ENCODE results near the gene POLE.

The POLE gene

GRCh38 chr12:132653567-132654290 is 33.4 kb downstream of the POLE start:
- Histone ChIP-seq H3K36me3 (peaks cover 59% of the 10 kb centered on the region), H3K4me3 (ENCODE audit: low read depth in 1 of 2, low read length in 1 of 2) (no peak overlapping the region), H3K27me3 (no peaks in the 10 kb centered on the region), H3K9me3 (no peaks in the 10 kb centered on the region), H3K27ac (no peak overlapping the region), H3K4me1 (ENCODE audit: control insufficient read depth in 1 of 2, insufficient read depth in 1 of 2, low read depth in 1 of 2, low read length in 1 of 2) (peaks cover 17% of the 10 kb centered on the region in 2 experiments)
- TF ChIP-seq CTCF (IDR thresholded peaks at IDR 0.05) = no peak

GRCh38 chr12:132651444-132652100 is 35.6 kb downstream of the POLE start:
- no peak overlapping the region for H3K4me3 ChIP-seq (ENCODE audit: low read depth in 1 of 2, low read length in 1 of 2)
- H3K9me3 ChIP-seq = no peaks in the 10 kb centered on the region
- no peaks in the 10 kb centered on the region for H3K4me1 ChIP-seq (ENCODE audit: control insufficient read depth in 1 of 2, insufficient read depth in 1 of 2, low read depth in 1 of 2, low read length in 1 of 2)
- no peak for TF ChIP-seq CTCF (IDR thresholded peaks at IDR 0.05)
- no peaks in the 10 kb centered on the region for H3K27me3 ChIP-seq
- H3K36me3 ChIP-seq = peaks cover 78% of the 10 kb centered on the region
- no peak overlapping the region for H3K27ac ChIP-seq

GRCh38 chr12:132649226-132649945 is 37.8 kb downstream of the POLE start:
- H3K36me3 ChIP-seq = peaks cover 87% of the 10 kb centered on the region
- H3K27ac ChIP-seq = no peak overlapping the region
- H3K4me3 ChIP-seq (ENCODE audit: low read depth in 1 of 2, low read length in 1 of 2) = no peak overlapping the region
- H3K27me3 ChIP-seq = no peaks in the 10 kb centered on the region
- TF ChIP-seq CTCF (IDR thresholded peaks at IDR 0.05) = no peak
- no peaks in the 10 kb centered on the region for H3K4me1 ChIP-seq (ENCODE audit: control insufficient read depth in 1 of 2, insufficient read depth in 1 of 2, low read depth in 1 of 2, low read length in 1 of 2)
- no peaks in the 10 kb centered on the region for H3K9me3 ChIP-seq

GRCh38 chr12:132648616-132649225 is 38.4 kb downstream of the POLE start:
- H3K27ac ChIP-seq = no peak overlapping the region
- peaks cover 85% of the 10 kb centered on the region for H3K36me3 ChIP-seq
- H3K4me3 ChIP-seq (ENCODE audit: low read depth in 1 of 2, low read length in 1 of 2) = no peak overlapping the region
- no peaks in the 10 kb centered on the region for H3K27me3 ChIP-seq
- no peak for TF ChIP-seq CTCF (IDR thresholded peaks at IDR 0.05)
- no peaks in the 10 kb centered on the region for H3K9me3 ChIP-seq
- no peaks in the 10 kb centered on the region for H3K4me1 ChIP-seq (ENCODE audit: control insufficient read depth in 1 of 2, insufficient read depth in 1 of 2, low read depth in 1 of 2, low read length in 1 of 2)

DNA sequence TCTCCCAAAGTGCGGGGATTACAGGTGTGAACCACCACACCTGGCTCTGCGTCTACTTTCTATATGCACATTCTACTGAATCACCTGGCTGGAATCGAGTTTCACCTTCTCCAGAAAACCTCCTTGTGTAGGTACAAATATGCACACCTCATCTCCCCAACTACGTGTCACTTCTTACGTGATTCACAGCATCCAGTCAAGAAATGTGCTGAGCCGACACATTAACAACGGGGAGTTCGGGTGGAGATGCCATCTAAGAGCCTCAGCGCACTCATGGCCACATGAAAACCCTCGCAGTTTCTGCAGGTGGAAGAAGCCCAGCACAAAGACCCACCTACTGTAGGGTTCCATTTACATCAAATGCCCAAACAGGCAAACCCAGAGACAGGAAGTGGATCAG is 39.3 kb downstream of the POLE start:
- Histone ChIP-seq H3K4me1 (ENCODE audit: control insufficient read depth in 1 of 2, insufficient read depth in 1 of 2, low read depth in 1 of 2, low read length in 1 of 2) (no peaks in the 10 kb centered on the region), H3K27me3 (no peaks in the 10 kb centered on the region), H3K4me3 (ENCODE audit: low read depth in 1 of 2, low read length in 1 of 2) (no peak overlapping the region), H3K27ac (no peak overlapping the region), H3K9me3 (no peaks in the 10 kb centered on the region), H3K36me3 (peaks cover 85% of the 10 kb centered on the region)
- no peak for TF ChIP-seq CTCF (IDR thresholded peaks at IDR 0.05)
